Measurements from ENCODE around the gene SYT13.

SYT13 gene

DNA sequence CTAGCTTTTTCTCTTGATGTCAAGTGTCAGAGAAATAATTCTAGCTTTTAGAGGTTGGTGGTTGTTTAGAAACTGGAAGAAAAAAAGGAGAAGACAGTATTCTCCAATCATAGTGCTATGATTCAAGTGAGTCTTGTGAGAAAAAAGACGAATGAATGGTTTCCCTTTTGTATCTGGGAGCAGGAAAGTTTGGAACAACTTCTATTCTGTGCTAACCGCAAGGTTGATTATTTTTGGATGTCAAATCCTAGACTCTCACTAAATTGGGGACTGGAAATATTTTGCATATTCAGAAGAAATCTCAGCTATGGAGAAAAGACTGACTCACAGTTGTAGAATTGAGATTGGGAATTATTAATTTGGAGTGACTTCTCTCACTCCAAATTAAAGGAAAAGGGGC is 69.2 kb downstream of the SYT13 start:
- DNase-seq (ENCODE audit: low read depth): no peak

- DNase-seq (ENCODE audit: low read depth): no peak
Observed at GRCh38 chr11:45216031-45216430, 70.1 kb downstream of the SYT13 start.

- DNase-seq (ENCODE audit: low read depth): no peak
Observed at GRCh38 chr11:45215098-45215865, 70.9 kb downstream of the SYT13 start.

DNA sequence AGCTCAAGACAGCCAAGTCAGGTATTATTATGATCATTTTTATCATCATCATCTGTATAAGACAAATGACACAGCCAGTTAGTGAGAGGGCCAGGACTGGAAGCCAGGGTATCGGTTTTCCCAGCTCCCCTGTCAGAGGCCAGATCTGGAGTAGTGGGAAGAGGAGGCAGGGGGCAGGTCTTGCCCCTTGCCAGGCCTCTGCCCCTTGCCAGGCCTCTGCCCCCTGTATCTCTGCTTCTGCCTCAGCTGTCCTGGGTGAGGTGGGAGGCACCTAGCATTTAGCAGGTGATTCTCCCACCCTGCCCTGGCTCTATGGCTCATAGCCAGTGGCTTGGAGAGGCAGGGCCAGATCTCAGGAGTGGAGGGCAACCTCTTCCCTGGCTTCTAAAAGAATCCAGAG is 72.4 kb downstream of the SYT13 start:
- no peak for DNase-seq (ENCODE audit: low read depth)

DNA sequence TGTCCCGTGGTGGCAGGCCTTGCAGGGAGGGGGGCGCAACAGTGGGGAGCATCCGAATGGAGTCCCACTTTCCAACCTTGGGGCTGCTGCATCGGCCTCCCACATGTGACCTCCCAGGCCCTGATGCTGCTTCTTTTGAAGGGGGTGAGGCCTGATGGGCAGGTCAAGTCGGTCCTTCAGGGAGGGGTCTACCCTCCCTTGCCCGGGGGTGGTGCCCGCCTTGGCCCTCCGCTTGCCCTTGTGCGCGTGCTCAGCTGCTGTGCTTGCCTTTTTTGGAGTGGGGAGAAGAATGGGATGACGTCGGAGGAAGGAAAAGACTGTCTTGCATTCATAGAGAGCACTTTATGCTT is 72.8 kb downstream of the SYT13 start:
- no peak for DNase-seq (ENCODE audit: low read depth)

DNA sequence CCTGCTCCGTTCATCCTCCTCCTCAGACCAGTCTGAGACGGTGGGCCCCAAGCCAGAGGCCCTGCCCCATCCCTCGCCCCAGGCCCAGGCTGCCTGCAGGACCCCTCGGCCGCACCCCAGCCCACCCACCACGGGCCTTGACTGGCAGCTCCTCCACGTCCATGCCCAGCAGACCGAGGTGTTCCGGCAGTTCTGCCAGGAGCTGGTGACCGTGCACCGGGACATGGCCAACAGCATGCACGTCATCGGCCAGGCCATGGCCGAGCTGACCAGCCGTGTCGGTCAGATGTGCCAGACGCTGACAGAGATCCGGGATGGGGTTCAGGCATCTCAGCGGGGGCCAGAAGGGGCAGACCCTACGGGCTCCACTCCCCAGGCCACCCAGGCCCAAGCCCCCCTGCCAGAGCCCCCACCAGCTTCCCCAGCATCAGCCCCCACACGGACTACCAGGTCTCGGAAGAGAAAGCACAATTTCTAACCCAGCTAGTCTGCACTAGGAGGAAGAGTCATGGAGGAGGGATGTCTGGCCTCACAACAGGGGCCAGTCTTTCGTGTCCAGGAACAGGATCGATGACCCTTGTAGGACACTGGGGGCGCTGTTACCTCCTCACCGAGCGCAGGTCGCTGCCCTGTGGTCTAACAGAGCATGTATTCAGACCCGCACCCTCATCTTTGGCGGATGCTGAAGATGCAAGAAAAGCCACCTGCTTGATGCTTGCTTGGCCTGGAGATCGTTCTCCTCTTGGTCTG is 73.4 kb downstream of the SYT13 start:
- DNase-seq (ENCODE audit: low read depth): no peak

GRCh38 chr11:45211732-45212131 is 74.4 kb downstream of the SYT13 start:
- DNase-seq (ENCODE audit: low read depth): no peak

- no peak for DNase-seq (ENCODE audit: low read depth)
Observed at GRCh38 chr11:45210846-45211245, 75.3 kb downstream of the SYT13 start.

GRCh38 chr11:45209891-45210699 is 76.0 kb downstream of the SYT13 start:
- DNase-seq (ENCODE audit: low read depth): no peak

DNA sequence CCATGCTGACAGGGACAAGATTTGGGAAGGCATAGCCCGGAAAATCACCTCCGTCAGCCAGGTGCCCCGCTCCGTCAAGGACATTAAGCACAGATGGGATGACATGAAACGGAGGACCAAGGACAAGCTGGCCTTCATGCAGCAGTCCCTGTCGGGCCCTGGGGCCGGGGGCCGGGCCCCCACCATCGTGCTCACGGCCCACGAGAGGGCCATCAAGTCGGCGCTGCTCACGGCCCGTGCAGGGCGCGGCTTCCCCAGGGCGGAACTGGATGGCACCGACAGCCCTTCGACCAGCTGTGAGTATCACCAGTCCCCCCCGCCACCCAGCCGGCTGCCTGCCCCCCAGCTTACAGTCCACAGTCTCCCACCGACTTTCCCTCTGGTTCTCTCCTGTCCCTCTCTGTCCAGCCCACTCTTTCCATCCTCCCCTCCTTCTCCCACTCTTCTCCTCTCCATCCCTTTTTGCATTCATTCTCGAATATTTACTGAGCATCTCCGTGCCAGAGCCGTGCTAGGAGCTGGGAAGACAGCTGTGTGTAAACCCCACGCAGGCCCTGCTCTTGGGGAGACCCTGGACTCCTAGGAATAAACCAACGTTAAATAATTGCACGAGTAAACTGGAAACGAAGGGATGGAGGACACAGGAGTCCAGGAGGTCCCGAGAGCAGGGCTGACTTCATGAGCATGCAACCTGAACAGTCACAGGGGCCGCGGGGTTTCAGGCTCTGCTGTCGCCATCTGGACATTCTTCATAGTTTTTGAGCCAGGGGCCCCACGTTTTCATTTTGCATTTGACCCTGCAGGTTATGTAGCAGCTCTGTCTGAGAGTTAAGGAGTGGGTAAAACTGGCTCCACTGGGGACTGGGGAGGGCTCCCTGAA is 76.9 kb downstream of the SYT13 start:
- DNase-seq (ENCODE audit: low read depth): no peak

- DNase-seq (ENCODE audit: low read depth): no peak
Observed at GRCh38 chr11:45208135-45208534, 78.0 kb downstream of the SYT13 start.

DNA sequence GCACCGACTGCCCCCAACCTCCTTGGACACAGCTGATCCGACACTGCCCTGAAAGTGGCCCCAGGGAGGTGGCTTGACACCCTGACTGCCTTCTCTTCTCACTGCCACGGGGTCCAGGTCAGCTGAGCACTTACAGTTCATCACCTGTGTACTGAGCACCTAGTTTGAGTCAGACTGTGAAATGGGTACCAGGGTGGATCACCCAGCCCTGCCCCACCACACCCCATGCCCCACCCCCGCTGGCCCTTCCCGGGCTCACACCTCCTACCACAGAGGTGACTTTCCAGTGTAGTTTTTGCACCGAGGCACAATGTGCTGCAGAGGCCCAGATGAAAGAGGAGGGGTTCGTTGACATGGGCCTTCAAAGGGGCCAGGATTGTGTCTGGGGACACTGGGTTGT is 80.2 kb downstream of the SYT13 start:
- DNase-seq (ENCODE audit: low read depth): no peak

DNA sequence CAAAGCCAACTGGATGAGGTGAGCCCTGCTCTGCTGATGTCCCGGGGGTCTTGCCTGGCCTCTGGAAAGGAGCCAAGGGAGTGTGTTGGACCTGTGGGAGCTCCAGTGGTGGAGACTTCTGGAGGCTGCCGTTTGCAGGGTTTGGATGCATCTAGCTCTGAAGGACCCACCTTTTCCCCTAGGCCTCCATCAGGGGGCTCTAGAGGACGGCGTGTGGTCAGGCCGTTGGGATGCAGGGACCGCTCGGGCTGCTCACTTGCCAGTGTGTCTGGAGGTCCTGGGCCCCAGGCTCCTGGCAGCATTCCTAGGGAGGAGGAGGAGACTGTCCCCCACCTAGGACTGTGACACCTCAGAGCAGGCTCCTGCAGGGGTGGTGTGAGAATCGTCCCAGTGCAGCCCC is 81.4 kb downstream of the SYT13 start:
- no peak for DNase-seq (ENCODE audit: low read depth)

DNA sequence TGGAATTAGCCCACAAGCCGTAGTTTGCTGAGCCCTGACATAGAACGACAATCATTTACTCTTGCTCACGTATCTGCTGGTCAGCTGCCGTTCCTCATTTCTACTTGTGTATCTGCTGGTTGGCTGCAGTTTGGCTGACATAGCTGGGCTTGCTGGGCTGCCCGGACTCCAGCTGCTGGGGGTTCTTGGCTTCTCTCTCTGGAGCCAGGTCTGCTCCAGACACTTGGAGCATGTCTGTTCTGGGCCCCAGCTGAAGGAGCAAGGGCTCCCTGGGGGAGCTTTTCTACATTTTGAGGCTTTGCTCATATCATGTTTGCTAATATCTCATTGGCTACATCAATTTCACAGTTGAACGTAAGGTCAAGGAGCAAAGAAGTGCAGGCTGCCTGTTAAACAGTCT is 92.4 kb downstream of the SYT13 start:
- no peak for DNase-seq (ENCODE audit: low read depth)

Data from activated T-cell treated with anti-CD3 and anti-CD28 coated beads for 48 hours (primary cell).